Measurements from ENCODE around the gene MYBPHL. TPM values are rescaled to one million over a fixed set of nuclear protein-coding genes. Genes with fewer than 3 reads are reported as not detected.

MYBPHL gene
- total and polyA plus RNA-seq, 2 of the 13 experiments (the other 11 are each of a cell fraction or from before 2014, with no cell fraction given): 3.7 to 3.8 TPM

GRCh38 chr1:109243860-109244552 lies 62.8 kb downstream of the MYBPHL start:
- 34% methylated on average over 8 of the region's 8 CpGs for WGBS (ENCODE audit: low lambda C conversion rate)
- H2AFZ ChIP-seq (ENCODE audit: low read length): no peak overlapping the region
- H3K4me2 ChIP-seq (ENCODE audit: low read depth, low read length): no peak overlapping the region
- no peaks in the 10 kb centered on the region for H3K9me3 ChIP-seq (ENCODE audit: low read length)
- CTCF ChIA-PET (ENCODE audit: low intra/inter-chr PET ratio, low total read pairs): no interaction called here
- no TSS peak for BruUV-seq (replicated peaks)
- FAIRE-seq (no peak), ATAC-seq (no peak), DNase-seq (ENCODE audit: low spot score) (no peak)
- no peak overlapping the region for H3K27ac ChIP-seq (ENCODE audit: extremely low read length, insufficient read depth, low read length)
- intact Hi-C loops (cut with micrococcal nuclease; ENCODE audit: unreplicated experiment) (no loop called here), in situ Hi-C loops (cut with HindIII; ENCODE audit: extremely low pct_ligation_motif_present, low pct_unique_long_range_greater_than_20kb) (no loop called here)
- H3K4me1 ChIP-seq (ENCODE audit: insufficient read depth, low read length): peaks cover 44% of the 10 kb centered on the region
- H4K20me1 ChIP-seq (ENCODE audit: insufficient read depth, low read length): no peaks in the 10 kb centered on the region; the same call in 1 of the 2 replicates
- H3K9ac ChIP-seq (ENCODE audit: insufficient read depth, low read depth, low read length): no peak overlapping the region
- H3K79me2 ChIP-seq (ENCODE audit: insufficient read depth, low read length): no peaks in the 10 kb centered on the region
- TF ChIP-seq ZNF33B (CRISPR knock-in tag; IDR thresholded peaks at IDR 0.05) (no peak), KDM3A (CRISPR knock-in tag; IDR thresholded peaks at IDR 0.05; ENCODE audit: low read depth) (no peak), NFIB (CRISPR knock-in tag; IDR thresholded peaks at IDR 0.05; ENCODE audit: borderline replicate concordance) (no peak), ZSCAN9 (CRISPR knock-in tag; IDR thresholded peaks at IDR 0.05; ENCODE audit: borderline replicate concordance) (no peak), ZNF101 (CRISPR knock-in tag; IDR thresholded peaks at IDR 0.05; ENCODE audit: borderline replicate concordance, low read depth) (no peak), CBFB (CRISPR knock-in tag; IDR thresholded peaks at IDR 0.05) (no peak), ZSCAN5A (CRISPR knock-in tag; IDR thresholded peaks at IDR 0.05; ENCODE audit: borderline replicate concordance) (no peak), ETV5 (CRISPR knock-in tag; IDR thresholded peaks at IDR 0.05; ENCODE audit: borderline replicate concordance) (no peak), MATR3 (CRISPR knock-in tag; IDR thresholded peaks at IDR 0.05) (no peak)
- H3K36me3 ChIP-seq (replicated peaks in 1 of 2; ENCODE audit: control insufficient read depth in 1 of 2, insufficient read depth in 2 of 2, low read length in 2 of 2): peaks cover 0 to 2% of the 10 kb centered on the region in 2 experiments; a peak in 1 of 5 replicates
- no peak overlapping the region for H3K4me3 ChIP-seq (replicated peaks in 1 of 3; ENCODE audit: insufficient read depth in 1 of 3, low read depth in 2 of 3, low read length in 3 of 3)
- H3K27me3 ChIP-seq (ENCODE audit: control insufficient read depth in 1 of 2, insufficient read depth in 2 of 2, low read length in 2 of 2): peaks cover 4 to 32% of the 10 kb centered on the region in 2 experiments; a peak in 4 of 5 replicates
- POLR2A ChIA-PET: interaction anchor here (1.0 kb wide), 1 partner anchor 10 kb away, joined by 3 read pairs; no protein-coding TSS in a partner anchor
